ENCODE measurements around the gene CSN3. TPM values are rescaled to one million over a fixed set of nuclear protein-coding genes. Genes with fewer than 3 reads are reported as not detected.

CSN3 gene
- total and polyA plus RNA-seq, 9 donors, result not detected

DNA sequence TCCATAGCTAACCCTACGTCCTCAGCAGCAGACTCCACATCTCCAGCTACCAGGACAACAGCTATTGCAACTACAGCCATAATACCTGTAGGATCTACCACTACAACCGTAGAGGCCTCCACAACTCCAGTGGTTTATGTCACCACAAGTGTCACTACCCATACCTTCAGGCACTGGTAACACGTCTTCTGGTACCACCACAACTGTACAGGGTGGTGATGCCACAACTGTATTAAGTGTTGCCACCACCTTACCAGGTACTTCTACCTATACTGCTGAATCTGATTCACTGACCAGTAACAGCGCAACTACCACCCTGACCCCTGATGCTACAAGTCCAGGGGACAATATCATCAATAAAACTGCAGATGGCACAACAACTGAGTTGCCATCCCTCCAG, 57.8 kb downstream of the CSN3 start:
- H3K4me3 ChIP-seq, result no peak overlapping the region
- WGBS, 3 donors, result 88 to 95% (median 92%) methylated on average over 4 of the region's 4 CpGs
- no peaks in the 10 kb centered on the region for H3K36me3 ChIP-seq
- TF ChIP-seq POLR2A (IDR thresholded peaks at IDR 0.05) (no peak), EP300 (IDR thresholded peaks at IDR 0.05) (no peak)
- TF ChIP-seq, protein P1, sequence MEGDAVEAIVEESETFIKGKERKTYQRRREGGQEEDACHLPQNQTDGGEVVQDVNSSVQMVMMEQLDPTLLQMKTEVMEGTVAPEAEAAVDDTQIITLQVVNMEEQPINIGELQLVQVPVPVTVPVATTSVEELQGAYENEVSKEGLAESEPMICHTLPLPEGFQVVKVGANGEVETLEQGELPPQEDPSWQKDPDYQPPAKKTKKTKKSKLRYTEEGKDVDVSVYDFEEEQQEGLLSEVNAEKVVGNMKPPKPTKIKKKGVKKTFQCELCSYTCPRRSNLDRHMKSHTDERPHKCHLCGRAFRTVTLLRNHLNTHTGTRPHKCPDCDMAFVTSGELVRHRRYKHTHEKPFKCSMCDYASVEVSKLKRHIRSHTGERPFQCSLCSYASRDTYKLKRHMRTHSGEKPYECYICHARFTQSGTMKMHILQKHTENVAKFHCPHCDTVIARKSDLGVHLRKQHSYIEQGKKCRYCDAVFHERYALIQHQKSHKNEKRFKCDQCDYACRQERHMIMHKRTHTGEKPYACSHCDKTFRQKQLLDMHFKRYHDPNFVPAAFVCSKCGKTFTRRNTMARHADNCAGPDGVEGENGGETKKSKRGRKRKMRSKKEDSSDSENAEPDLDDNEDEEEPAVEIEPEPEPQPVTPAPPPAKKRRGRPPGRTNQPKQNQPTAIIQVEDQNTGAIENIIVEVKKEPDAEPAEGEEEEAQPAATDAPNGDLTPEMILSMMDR (IDR thresholded peaks at IDR 0.05), result no peak
- intact Hi-C loops (cut with DNase I), result no loop called here
- H3K27me3 ChIP-seq, result no peaks in the 10 kb centered on the region
- H3K9me3 ChIP-seq, result no peaks in the 10 kb centered on the region
- H3K27ac ChIP-seq, result no peak overlapping the region
- no peak for DNase-seq
- H3K4me1 ChIP-seq (ENCODE audit: insufficient read depth), result peaks cover 3% of the 10 kb centered on the region

Other genes with a start within 250 kb of the CSN3 start
- gene STATH, start 246.6 kb upstream of the CSN3 start, total RNA-seq, result not detected
- not detected for gene STATH, start 246.6 kb upstream of the CSN3 start, polyA plus RNA-seq
- not detected for gene HTN3, start 214.1 kb upstream of the CSN3 start, total RNA-seq
- gene HTN3, start 214.1 kb upstream of the CSN3 start, polyA plus RNA-seq, result not detected
- gene HTN1, start 192.2 kb upstream of the CSN3 start, total RNA-seq, result not detected
- not detected for gene HTN1, start 192.2 kb upstream of the CSN3 start, polyA plus RNA-seq
- gene PRR27, start 88.4 kb upstream of the CSN3 start, total RNA-seq, result not detected
- not detected for gene PRR27, start 88.4 kb upstream of the CSN3 start, polyA plus RNA-seq
- not detected for gene ODAM, start 46.9 kb upstream of the CSN3 start, total RNA-seq
- gene ODAM, start 46.9 kb upstream of the CSN3 start, polyA plus RNA-seq, result 1 to 10 TPM in 1 of 2 donors, not detected in 1; 1.8 TPM
- gene FDCSP, start 16.5 kb upstream of the CSN3 start, total RNA-seq, result not detected
- gene FDCSP, start 16.5 kb upstream of the CSN3 start, polyA plus RNA-seq, result 10 to 100 TPM in 1 of 2 donors, not detected in 1; 18.3 TPM
- not detected for gene CABS1, start 92.4 kb downstream of the CSN3 start, total RNA-seq
- gene CABS1, start 92.4 kb downstream of the CSN3 start, polyA plus RNA-seq, result not detected
- gene SMR3A, start 118.2 kb downstream of the CSN3 start, total RNA-seq, result not detected
- gene SMR3A, start 118.2 kb downstream of the CSN3 start, polyA plus RNA-seq, result not detected
- under 1 TPM in 1 of 7 donors, not detected in 6; 0.77 TPM for gene SMR3B, start 140.5 kb downstream of the CSN3 start, total RNA-seq
- not detected for gene SMR3B, start 140.5 kb downstream of the CSN3 start, polyA plus RNA-seq
- gene OPRPN, start 155.3 kb downstream of the CSN3 start, total RNA-seq, result not detected
- gene OPRPN, start 155.3 kb downstream of the CSN3 start, polyA plus RNA-seq, result not detected
- not detected for gene MUC7, start 229.6 kb downstream of the CSN3 start, total RNA-seq
- not detected for gene MUC7, start 229.6 kb downstream of the CSN3 start, polyA plus RNA-seq

Data from ovary (tissue), 9 donors.